Measurements from ENCODE around the gene GNAZ.

The GNAZ gene

GRCh38 chr22:23064381-23065068 is 5.8 kb upstream of the GNAZ start:
- DNase-seq (ENCODE audit: low read depth): no peak

GRCh38 chr22:23065069-23065451 is 5.3 kb upstream of the GNAZ start:
- no peak for DNase-seq (ENCODE audit: low read depth)

- DNase-seq (ENCODE audit: low read depth): no peak
Observed at GRCh38 chr22:23065495-23066122, 4.7 kb upstream of the GNAZ start.

- no peak for DNase-seq (ENCODE audit: low read depth)
Observed at GRCh38 chr22:23066200-23067022, 3.9 kb upstream of the GNAZ start.

- no peak for DNase-seq (ENCODE audit: low read depth)
Observed at GRCh38 chr22:23067023-23067650, 3.2 kb upstream of the GNAZ start.

GRCh38 chr22:23067691-23068090 is 2.6 kb upstream of the GNAZ start:
- no peak for DNase-seq (ENCODE audit: low read depth)

GRCh38 chr22:23068096-23068831 is 2.1 kb upstream of the GNAZ start:
- DNase-seq (ENCODE audit: low read depth): no peak

GRCh38 chr22:23068832-23069385 is 1.4 kb upstream of the GNAZ start:
- DNase-seq (ENCODE audit: low read depth): no peak

GRCh38 chr22:23069502-23070357 is 589 bp upstream of the GNAZ start:
- DNase-seq (ENCODE audit: low read depth): peak; percentile 82

- no peak for DNase-seq (ENCODE audit: low read depth)
Observed at GRCh38 chr22:23071230-23072076, 1.1 kb downstream of the GNAZ start.

- DNase-seq (ENCODE audit: low read depth): no peak
Observed at GRCh38 chr22:23072077-23072910, 2.0 kb downstream of the GNAZ start.

GRCh38 chr22:23072911-23073491 is 2.7 kb downstream of the GNAZ start:
- DNase-seq (ENCODE audit: low read depth): no peak

GRCh38 chr22:23073526-23074229 is 3.4 kb downstream of the GNAZ start:
- no peak for DNase-seq (ENCODE audit: low read depth)

GRCh38 chr22:23074451-23074850 is 4.1 kb downstream of the GNAZ start:
- no peak for DNase-seq (ENCODE audit: low read depth)

GRCh38 chr22:23075050-23075449 is 4.7 kb downstream of the GNAZ start:
- no peak for DNase-seq (ENCODE audit: low read depth)

- DNase-seq (ENCODE audit: low read depth): no peak
Observed at GRCh38 chr22:23075525-23076216, 5.4 kb downstream of the GNAZ start.

Measured in activated T-cell treated with anti-CD3 and anti-CD28 coated beads for 24 hours (primary cell).